Measurements from ENCODE around the gene ZC3H18.

ZC3H18 gene

DNA sequence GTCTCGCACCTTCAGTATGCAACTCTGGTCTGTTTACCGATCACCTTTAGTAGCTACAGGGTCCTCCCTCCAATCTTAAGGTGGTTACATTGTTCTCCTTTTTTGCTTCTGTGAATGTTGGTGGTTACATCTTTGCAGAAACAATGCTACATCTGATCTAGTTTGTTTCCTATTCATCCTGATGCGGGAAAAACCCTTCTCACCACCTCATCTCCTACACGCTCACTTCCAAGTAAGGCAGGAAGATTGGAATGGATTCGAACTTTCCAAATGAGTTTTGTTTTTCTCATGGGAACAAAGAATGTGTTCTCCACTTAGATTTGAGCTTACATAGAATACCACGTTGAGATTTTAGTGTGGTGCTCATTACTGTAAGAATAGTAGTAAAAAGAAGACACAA is 14.5 kb downstream of the ZC3H18 start:
- no peak for DNase-seq

DNA sequence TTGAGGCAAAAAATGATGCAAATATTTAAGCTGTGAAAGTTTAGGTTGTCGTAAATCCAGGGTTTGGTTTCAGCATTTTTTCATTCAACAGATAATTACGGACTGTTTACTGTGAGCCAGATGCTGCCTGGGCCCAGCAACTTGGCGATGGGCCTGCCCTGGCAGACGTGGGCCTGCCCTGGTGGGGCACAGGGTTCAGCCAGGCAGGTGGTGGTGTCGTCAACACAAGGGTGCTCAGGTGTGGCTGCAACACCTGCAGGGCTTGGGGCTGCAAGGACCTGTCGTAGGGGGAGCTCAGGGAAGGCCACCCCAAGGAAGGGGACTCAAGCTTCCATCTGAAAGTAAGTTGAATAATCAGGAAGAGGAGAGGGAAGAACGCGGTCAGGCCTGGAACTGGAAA is 15.1 kb downstream of the ZC3H18 start:
- no peak for DNase-seq

DNA sequence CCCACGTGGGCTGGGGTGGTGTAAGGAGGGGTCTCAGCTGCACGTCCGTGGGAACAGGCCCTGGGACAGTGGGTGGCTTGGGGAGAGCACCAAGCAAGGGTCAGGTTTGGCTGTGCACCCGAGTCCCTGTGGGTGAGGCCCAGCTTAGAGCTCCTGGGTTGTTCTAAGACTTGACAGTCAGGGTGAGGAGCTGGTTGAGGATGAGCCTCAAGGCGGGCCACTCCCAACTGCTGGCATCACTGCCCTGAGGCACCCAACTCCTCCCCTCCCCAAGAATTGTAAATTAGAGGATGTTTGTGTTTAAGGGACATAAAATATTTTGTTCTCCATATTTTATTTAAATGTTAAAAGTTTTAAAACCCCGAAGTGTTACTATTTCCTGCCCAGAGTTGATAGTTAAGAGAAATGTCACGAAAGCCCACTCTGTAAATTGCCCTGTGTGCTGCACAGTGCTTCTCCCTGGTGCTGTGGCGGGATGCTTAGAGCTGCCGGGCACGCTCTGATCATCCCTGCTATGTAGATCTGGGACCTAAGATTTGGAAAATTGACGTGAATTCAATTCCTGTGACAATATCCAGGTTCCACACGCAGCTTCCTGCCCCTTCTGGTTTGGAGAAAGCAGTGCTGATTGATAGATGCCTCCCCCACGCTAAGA is 15.9 kb downstream of the ZC3H18 start:
- DNase-seq: no peak

DNA sequence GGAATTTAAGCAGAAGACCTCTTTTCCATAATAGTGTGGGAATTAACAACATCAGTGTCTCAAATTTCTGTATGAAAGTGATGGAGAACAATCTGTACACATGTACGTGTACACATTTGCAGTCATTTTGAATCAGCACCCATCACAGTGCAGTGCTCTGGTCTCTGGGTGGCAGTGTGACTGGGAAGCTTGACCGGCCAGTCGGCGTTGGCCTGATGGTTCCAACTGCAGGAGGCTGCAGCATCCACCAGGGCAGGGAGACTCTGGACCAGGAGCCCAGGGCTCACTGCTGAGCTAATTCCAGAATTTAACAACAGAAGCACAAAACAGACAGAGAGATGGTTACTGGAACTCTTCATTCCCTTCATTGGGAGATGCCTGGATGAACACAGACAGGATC is 17.9 kb downstream of the ZC3H18 start:
- DNase-seq: no peak

DNA sequence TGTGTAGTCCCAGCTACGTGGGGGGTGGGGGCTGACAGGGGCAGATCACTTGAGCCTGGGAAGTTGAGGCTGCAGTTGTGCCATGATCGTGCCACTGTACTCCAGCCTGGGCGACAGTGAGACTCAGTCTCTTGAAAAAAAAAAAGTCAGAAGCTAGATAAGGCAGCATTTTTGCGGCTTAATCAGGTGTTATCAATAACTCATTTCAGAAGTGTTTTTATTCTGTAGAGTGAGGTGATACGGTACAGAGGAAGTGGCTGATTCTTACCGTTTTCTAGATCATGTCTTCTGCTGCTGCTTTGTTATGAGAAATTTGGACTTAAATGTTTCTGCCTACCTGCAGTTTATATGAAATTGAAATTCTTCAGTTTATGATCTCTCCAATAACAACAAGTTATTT is 18.6 kb downstream of the ZC3H18 start:
- no peak for DNase-seq

DNA sequence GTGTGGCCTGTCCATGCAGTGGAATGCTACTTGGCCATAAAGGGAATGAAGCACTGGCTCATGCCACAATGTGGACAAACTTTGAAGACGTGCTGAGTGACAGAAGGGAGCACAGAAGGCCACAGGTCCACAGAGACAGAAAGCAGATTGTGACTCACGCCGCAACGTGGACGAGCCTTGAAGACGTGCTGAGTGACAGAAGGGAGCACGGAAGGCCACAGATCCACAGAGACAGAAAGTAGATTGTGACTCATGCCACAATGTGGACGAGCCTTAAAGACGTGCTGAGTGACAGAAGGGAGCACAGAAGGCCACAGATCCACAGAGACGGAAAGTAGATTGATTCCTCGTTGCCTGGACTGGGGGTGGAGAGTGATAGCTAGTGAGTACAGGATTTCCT is 19.2 kb downstream of the ZC3H18 start:
- no peak for DNase-seq

DNA sequence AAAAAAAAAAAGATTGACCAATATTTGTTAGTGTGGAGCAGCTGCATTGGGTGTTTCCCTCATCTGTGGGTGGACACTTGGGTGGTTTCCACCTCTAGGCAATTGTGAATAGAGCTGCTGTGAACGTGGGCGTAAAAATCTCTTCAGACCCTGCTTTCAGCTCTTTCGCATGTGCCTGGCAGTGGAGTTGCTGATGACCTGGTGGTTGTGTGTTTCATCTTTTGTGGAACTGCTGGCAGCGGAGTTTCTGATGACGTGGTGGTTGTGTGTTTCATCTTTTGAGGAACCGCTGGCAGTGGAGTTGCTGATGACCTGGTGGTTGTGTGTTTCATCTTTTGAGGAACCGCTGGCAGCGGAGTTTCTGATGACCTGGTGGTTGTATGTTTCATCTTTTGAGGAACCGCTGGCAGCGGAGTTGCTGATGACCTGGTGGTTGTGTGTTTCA is 21.4 kb downstream of the ZC3H18 start:
- DNase-seq: no peak

DNA sequence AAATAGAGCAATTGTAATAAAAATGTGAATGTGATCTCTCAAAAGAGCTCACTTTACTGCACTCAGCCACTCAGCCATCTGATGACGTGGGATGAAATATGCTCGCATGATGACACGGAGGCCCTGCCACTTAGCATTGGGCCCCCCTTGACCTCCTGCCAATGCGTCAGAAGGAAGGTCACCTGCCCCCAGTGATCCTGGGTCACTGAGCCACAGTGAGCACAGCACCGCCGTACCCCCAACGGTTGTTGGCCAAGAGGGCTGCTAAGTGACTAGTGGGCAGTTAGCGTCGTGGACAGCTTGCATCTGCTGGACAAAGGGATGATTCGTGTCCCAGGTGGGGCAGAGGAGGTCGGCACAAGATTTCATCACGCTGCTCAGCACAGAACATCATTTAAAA is 22.9 kb downstream of the ZC3H18 start:
- DNase-seq: no peak

DNA sequence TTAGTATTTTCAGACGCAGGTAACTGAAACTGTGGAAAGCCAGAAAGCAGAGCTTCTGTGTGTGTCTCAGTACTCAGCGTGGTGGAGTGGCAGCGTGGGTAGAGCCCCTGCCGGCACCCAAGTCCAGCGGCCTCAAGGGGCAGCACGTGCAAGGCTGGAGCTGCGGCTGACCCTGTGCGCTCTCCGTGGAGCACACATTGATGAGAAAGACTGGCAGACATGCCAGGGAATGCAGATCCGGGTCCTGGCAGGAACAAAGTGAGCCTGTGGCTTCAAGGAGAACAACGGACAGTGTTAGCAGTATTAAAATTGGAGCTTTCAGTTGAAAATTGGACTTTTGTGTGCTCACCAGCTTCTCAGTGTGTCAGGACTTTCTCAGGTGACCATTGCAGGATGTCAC is 23.3 kb downstream of the ZC3H18 start:
- DNase-seq: no peak

DNA sequence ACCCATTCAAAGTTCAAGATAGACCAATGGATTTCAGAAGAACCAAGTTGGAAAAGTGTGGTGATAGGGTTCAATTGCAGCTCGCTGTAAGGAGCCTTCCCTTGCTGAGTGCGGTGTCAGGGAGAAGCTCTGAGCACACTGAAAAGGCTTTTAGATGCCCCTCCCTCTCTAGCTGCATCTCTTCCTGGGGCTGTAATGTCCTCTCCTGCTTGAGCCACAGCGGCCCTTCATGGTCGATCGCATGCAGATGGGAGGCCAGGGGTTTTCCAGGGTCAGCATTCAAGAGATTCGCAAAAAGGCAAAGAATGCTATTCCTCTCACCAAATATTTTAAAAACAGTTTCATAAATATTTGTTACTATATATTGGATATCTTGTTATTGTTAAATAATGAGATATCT is 23.7 kb downstream of the ZC3H18 start:
- DNase-seq: no peak

DNA sequence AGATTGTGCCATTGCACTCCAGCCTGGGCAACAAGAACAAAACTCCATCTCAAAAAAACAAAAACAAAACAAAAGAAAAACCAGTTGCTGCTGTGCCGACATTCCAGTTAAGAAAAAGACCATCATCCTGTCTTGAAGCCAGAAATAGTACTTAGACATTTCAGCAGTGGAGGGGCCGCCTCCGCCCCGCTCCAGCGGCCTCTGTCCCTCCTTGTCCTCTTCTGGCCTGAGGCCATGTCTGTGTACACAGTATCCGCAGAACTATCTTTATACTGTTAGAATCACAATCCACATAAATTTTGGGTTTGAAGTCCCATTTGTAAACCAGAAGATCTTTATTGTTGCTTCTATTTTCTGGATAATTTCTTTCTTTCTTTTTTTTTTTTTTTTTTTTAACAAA is 24.9 kb downstream of the ZC3H18 start:
- no peak for DNase-seq

DNA sequence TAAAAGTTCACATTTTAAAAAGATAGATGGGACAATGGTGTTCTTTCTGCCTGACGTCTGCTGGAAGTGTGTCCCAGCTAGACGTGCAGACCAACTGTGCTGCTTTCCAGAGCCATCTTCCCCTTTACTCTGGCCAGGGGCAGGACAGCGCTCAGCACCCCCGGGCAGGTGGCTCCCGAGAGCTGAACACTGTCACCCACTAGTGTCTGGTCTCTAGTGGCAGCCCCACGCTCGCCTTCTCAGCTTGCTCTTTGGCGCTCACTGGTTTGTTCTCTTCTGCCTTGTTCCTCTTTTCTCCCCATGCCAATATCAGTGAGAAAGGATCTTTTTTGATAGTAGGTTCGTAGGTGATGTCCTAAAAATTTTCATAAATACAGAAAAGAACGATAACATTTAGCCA is 25.7 kb downstream of the ZC3H18 start:
- no peak for DNase-seq

DNA sequence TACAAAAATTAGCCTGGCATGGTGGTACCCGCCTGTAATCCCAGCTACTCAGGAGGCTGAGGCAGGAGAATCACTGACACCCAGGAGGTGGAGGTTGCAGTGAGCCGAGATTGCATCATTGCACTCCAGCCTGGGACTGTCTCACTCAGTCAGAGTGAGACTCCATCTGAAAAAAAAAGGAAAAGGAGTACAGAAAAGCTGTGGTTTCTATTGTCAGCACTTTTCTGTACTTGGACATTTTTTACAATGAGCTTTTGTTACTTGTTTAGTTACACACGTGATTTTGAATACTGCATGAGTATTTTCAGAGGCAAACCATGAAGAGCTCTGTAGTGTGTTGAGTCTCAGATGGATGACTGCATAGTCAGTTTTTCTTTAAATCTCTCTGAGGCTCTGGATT is 26.3 kb downstream of the ZC3H18 start:
- no peak for DNase-seq

DNA sequence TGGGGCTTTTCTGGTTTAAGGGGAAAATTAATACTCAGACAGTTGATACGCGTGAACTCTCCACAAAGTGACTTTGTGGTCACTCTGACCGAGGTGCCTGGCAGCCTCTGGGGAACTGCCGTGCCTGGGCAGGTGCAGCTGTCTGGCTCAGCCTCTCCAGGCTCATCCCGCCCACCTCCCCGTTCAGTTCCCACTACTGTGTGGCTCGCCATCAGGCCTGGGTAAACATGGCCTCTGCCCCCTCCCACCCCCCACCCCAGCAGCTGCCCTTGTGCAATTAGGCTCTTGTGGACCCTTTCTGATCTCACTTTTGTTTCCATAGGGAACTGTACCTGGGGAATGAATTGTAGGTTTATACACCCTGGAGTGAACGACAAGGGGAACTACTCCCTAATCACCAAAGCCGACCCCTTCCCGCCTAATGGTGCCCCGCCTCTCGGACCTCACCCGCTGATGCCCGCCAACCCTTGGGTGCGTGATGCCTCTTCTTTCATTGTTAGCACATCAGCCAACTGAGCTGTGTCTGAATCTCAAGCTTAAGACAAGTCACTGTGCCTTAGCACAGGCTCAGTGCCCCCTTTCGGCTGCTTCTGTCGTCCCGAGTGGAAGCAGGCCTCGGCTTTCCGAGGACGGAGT is 27.8 kb downstream of the ZC3H18 start:
- DNase-seq: no peak

DNA sequence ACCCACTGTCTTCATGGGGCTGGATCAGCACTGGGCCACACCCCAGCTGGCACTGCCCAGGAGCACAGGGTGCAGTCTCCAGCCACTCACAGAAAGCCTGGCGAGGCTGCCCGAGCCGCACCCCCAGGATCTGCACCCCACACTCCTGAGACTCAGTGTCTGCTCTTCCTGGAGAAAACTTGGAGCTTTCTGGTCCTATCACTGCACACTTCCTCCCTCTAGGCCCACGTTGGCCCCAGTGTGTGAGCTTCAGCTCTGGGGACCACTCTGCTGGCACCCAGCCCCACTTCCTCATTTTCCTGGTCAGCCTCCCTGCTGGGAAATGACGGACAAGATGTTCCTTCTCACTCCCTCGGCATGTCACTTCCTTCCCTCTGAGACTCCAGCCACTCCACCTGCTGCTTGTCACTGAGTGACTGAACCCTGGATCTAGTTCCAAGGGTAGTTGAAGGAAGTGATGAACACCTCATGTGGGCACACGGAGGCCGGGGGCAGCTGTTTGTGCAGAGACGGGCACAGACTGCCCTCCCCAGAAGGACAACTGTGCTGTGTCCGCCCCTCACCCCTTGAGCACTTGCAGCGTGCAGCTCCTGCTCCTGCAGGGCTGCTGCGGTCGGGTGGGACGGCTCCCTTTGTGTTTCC is 29.0 kb downstream of the ZC3H18 start:
- no peak for DNase-seq

DNA sequence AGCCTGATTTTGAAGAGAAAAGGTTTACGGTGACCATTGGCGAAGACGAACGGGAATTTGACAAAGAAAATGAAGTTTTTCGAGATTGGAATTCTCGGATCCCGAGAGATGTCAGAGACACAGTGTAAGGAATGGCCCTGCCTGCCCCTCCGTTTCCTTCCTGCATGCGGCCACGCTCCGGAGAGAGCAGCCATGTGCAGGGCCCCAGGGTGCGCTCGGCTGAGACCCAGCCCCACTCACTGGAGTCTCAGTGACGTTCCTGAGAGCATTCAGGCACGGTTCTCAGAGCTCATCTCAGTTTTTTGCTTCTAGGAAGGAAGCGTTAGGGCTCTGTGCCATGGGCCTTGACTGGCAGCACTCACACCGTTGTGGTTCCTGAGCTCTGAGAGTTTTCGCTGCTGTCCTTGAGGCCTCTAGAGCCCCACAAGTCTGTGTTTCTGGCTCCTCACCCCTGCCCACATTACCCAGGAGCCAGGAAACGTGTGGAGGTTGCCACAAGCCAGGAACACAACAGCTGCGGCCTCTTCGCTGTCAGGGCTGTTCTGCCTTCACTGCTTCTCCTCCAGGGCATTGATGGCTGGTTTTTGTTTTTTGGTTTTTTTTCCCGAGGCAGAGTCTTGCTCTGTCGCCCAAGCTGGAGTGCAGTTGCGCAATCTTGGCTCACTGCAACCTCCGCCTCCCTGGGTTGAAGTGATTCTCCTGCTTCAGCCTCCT is 29.8 kb downstream of the ZC3H18 start:
- DNase-seq: no peak

DNA sequence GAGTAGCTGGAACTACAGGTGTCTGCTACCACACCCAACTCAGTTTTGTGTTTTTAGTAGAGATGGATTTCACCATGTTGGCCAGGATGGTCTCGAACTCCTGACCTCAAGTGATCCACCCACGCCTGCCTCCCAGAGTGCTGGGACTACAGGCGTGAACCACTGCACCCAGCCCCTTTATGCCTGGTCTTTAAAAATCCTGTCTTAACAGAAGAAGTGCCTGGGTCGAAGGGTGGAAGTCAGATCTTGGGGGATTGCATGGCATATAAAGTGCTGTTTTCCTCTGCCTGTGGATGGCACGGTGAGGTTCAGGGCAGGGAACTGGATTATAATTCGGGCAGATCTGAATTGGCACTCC is 30.3 kb downstream of the ZC3H18 start:
- no peak for DNase-seq

DNA sequence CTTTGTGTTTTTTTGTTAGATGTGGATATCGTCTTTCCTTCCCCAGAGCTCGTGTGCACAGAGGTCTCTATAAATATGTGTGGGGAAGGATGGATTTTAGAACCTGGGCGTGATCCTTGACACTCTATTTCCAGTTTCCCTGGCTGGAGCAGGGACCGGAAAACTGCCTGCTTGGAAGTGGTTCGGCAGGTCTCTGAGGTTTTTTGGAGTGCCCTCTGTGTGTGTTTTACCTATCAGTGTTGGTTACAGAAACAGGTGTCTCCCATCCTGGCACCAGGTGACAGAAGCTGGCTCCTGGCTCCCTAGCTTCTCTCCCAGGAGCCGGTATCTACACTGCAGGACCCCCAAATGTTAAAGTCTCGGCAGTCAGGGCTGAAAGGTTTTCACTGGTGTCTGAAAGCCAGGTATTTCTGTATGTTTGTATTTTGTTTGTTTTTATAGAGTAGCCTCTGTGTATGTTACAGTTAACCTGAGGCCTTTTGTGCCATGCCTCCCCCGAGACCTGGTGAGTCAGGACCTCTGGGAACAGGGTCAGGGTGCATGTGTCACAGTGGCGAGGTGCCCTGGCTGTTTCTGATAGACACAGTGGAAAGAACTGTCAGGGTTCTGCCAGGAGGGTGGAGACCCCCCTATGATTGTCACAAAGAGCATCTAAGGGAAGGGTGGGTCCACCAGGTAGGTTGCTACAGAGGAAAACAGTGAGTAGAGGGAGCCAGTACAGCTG is 31.3 kb downstream of the ZC3H18 start:
- no peak for DNase-seq

DNA sequence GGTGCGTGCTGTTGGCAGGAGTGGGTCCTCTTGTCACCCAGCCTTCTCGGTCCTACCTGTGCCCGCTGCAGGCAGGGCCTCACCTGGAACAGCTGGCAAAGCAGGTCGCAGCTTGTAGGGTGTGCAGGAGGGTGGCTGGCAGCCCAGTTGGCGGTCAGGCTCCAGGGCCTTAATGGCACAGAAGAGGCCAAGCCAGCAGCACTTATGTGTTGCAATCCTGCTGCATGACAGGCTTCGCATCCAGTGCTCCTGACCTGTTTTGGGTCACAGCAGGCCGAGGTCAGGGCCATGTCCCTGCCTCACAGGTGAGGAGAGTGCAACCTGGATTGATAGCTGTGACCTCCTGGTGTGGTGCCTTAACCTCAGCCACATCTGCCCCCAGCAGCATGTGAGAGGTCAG is 31.9 kb downstream of the ZC3H18 start:
- DNase-seq: no peak

DNA sequence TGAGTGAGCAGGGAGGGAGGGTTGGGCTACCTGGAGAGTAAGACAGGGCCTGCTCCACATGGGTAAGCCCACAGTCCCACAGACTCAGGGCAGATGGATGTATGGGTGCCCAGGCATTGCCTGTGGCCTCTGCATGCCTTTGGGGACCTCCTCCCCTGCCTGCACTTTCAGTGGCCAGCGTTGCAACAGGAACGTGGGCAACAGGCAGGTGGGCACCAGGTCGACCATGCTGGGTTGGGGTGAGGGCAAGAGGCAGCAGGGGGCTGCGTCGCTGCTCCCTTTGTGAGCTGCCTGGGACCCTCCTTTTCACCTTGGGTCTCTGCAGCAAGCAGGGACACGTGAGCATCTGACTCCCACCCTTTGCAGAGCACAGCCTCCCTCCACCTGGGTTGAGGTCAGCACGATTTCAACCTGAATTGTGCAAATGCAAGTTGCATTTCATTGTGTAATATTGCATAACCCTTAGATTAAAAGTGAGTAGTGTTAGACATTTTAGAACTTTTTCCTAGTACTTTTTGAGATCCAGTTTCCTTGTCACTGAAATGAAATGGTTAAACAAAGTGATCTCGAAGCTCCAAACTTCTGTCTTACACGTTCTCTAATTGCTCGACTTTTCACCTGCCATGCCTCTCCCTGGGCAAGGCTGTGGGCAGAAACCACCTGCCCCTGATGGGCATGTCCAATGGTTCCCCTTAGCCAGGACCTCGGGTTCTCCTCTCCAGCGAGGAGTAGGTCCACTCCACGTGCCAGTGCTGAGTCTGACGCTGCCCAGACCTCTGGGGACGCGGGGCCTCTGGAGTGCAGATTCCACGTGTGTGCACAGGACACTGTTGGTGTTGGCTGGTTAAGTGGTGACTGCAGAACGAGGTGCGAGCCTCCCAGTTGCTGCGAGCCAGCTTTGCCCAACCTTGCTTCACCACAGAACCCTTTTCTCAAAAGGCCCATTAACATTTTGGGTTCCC is 35.3 kb downstream of the ZC3H18 start:
- no peak for DNase-seq

DNA sequence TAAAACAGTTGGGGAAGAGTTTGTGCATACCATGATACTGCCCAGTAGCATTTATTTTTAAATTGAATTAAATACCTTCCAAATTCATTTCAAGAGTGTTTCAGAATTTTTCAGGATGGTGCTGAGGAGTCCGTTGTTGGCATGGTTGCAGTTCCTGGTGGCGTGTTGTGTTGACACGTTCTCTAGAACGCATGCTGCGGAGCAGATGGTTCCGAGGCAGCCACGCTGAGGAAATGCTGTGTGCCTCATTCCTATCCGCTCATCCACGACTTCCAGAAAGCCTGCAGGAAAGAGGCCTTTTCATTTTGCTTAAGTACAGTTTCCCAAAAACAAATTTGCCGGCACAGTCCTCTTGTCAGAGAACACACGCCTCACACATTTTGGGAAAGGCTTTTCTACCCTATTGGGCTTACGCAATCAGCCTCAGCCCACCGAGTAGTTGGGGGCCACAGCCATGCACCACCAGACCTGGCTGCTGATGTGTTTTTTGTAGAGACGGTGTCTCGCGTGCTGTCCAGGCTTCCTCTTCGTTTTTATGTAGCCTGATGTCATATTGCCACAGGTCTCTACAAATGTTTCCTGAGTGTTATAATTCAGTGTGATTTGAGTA is 36.0 kb downstream of the ZC3H18 start:
- DNase-seq: no peak

DNA sequence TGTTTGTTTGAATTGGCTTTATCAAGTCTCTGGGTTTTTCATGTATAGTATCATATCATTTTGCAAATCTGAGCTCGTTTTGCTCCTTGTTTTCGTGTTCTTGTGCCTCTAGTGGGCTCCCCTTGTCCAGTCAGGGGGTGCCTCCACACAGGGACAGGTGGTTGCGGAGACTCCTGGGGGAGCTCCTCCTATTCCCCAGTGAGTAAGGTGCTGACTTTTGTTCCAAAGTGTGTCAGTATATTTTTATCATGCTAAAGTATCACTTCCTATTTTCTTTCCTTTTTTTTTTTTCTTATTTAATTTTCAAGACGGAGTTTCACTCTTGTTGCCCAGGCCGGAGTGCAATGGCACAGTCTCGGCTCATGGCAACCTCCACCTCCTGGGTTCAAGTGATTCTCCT is 37.9 kb downstream of the ZC3H18 start:
- DNase-seq: no peak
